Upper lobe of left lung (tissue), 4 donors: Measurements from ENCODE around the gene FAXDC2.

Experiments used
- POLR2A ChIP-seq, 4 donors: fragments of 450-650 bp; IDR thresholded peaks; one replicate each; pipeline ENCODE4 v1.5.1; 2016 to 2017; ENCODE audit warnings: antibody characterized with exemption in 4 of 4, mild to moderate bottlenecking in 2 of 4
- TF ChIP-seq, protein P1 (sequence below), 6 experiments: fragments of 450-650 bp in 4 of 6; fragments of 200-600 bp in 2 of 6; sonication (generic) in 2 of 6; IDR thresholded peaks; one replicate each; pipeline ENCODE4 v1.5.1; 2016 to 2019; ENCODE audit warnings: antibody characterized with exemption in 6 of 6

GRCh38 chr5:154863291-154864080 is 13.1 kb upstream of the FAXDC2 start:
- TF ChIP-seq, protein P1, sequence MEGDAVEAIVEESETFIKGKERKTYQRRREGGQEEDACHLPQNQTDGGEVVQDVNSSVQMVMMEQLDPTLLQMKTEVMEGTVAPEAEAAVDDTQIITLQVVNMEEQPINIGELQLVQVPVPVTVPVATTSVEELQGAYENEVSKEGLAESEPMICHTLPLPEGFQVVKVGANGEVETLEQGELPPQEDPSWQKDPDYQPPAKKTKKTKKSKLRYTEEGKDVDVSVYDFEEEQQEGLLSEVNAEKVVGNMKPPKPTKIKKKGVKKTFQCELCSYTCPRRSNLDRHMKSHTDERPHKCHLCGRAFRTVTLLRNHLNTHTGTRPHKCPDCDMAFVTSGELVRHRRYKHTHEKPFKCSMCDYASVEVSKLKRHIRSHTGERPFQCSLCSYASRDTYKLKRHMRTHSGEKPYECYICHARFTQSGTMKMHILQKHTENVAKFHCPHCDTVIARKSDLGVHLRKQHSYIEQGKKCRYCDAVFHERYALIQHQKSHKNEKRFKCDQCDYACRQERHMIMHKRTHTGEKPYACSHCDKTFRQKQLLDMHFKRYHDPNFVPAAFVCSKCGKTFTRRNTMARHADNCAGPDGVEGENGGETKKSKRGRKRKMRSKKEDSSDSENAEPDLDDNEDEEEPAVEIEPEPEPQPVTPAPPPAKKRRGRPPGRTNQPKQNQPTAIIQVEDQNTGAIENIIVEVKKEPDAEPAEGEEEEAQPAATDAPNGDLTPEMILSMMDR (IDR thresholded peaks at IDR 0.05) = no peak
- TF ChIP-seq POLR2A (IDR thresholded peaks at IDR 0.05) = no peak
